Neuron (in vitro differentiated cells): ENCODE measurements around the gene DDIT3.

ENCODE experiments used
- H2AFZ ChIP-seq: one replicate; pipeline ENCODE4 v1.6.1; 2013; ENCODE audit warnings: low read depth, mild to moderate bottlenecking, inconsistent platforms, low read length, moderate library complexity
- H3K27me3 ChIP-seq: one replicate; pipeline ENCODE4 v1.6.1; 2013; ENCODE audit warnings: low read length; ENCODE audit not compliant: insufficient read depth
- H3K36me3 ChIP-seq: one replicate; pipeline ENCODE4 v1.6.1; 2013; ENCODE audit warnings: low read length; ENCODE audit not compliant: insufficient read depth
- H3K4me1 ChIP-seq: one replicate; pipeline ENCODE4 v1.6.1; 2013; ENCODE audit warnings: low read length; ENCODE audit not compliant: insufficient read depth
- H3K4me3 ChIP-seq: 2 replicates; pipeline ENCODE4 v1.5.1; 2013; ENCODE audit warnings: mild to moderate bottlenecking, low read length, moderate library complexity
- H3K9me3 ChIP-seq: one replicate; pipeline ENCODE4 v1.6.1; 2013; ENCODE audit warnings: low read length

Gene DDIT3

DNA sequence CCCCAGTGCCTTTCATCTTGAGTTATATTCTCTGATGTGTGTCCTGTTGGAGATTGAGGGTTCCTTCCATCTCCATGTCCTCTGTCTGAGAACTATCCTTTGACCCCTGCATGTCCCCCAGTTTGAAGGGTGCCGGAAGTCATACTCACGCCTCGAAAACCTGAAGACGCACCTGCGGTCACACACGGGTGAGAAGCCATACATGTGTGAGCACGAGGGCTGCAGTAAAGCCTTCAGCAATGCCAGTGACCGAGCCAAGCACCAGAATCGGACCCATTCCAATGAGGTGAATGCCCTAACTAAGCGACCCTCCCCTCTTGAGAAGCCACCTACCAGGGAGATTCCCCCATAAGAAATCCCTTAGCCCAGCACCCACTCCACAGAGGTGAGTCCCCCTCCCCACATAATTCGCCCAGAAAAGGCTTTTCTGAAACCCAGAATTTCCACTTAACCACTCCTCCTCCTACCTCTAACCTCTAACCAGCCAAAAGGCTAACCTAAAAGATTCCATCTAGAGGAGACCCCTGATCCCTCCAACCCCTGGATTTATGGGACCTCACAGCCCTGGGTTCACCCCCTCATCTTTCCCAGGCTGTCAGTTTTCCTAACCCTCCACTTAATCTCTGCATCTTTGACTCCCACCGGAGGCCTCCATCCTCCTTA lies 53.0 kb downstream of the DDIT3 start:
- Histone ChIP-seq H3K36me3 (peaks cover 4% of the 10 kb centered on the region), H3K4me3 (no peak overlapping the region), H3K4me1 (peaks cover 4% of the 10 kb centered on the region), H3K27me3 (no peaks in the 10 kb centered on the region), H2AFZ (no peak overlapping the region), H3K9me3 (no peaks in the 10 kb centered on the region)
